KMS-11 (cell line): ENCODE data around the gene FAM107B.

Experiments used
- H2AFZ ChIP-seq: fragments of 200-600 bp; sonication (generic); 2 replicates; pipeline ENCODE4 v1.6.1; 2016; ENCODE audit warnings: antibody characterized with exemption, mixed run types, low read depth
- H3K27ac ChIP-seq: fragments of 200-600 bp; sonication (generic); 2 replicates; pipeline ENCODE4 v1.6.1; 2016; ENCODE audit warnings: mild to moderate bottlenecking, mixed run types
- H3K27me3 ChIP-seq: fragments of 200-600 bp; sonication (generic); 2 replicates; pipeline ENCODE4 v1.6.1; 2017; ENCODE audit warnings: mild to moderate bottlenecking, low read depth, mixed run types, moderate library complexity; ENCODE audit not compliant: insufficient read depth
- H3K36me3 ChIP-seq: fragments of 200-600 bp; sonication (generic); 2 replicates; pipeline ENCODE4 v1.6.1; 2017; ENCODE audit warnings: mild to moderate bottlenecking, mixed run types; ENCODE audit not compliant: insufficient read depth
- H3K4me1 ChIP-seq: fragments of 200-600 bp; sonication (generic); 2 replicates; pipeline ENCODE4 v1.6.1; 2016; ENCODE audit warnings: mild to moderate bottlenecking, low read depth, mixed run types; ENCODE audit not compliant: poor library complexity, severe bottlenecking
- H3K4me2 ChIP-seq: fragments of 200-600 bp; sonication (generic); 2 replicates; pipeline ENCODE4 v1.7.0; 2016; ENCODE audit warnings: mild to moderate bottlenecking, mixed run types
- H3K4me3 ChIP-seq: fragments of 200-600 bp; sonication (generic); IDR thresholded peaks from 2 replicates; pipeline ENCODE4 v1.6.1; 2017; ENCODE audit warnings: low read depth, low read length, mixed read lengths; ENCODE audit not compliant: insufficient read depth
- H3K79me2 ChIP-seq: fragments of 200-600 bp; sonication (generic); 2 replicates; pipeline ENCODE4 v1.6.1; 2016; ENCODE audit warnings: low read depth, mixed run types; ENCODE audit not compliant: insufficient read depth
- H3K9ac ChIP-seq: fragments of 200-600 bp; sonication (generic); 2 replicates; pipeline ENCODE4 v1.6.1; 2016; ENCODE audit warnings: mild to moderate bottlenecking, mixed run types
- H4K20me1 ChIP-seq: fragments of 200-600 bp; sonication (generic); 2 replicates; pipeline ENCODE4 v1.6.1; 2016; ENCODE audit warnings: mild to moderate bottlenecking, mixed run types; ENCODE audit not compliant: insufficient read depth
- TF ChIP-seq, protein P1 (sequence below): fragments of 200-600 bp; sonication (generic); conservative IDR thresholded peaks from 2 replicates; pipeline ENCODE4 v1.6.1; 2017; ENCODE audit warnings: low read depth, mild to moderate bottlenecking, antibody characterized with exemption, low read length, moderate library complexity, mixed read lengths

Gene FAM107B

DNA sequence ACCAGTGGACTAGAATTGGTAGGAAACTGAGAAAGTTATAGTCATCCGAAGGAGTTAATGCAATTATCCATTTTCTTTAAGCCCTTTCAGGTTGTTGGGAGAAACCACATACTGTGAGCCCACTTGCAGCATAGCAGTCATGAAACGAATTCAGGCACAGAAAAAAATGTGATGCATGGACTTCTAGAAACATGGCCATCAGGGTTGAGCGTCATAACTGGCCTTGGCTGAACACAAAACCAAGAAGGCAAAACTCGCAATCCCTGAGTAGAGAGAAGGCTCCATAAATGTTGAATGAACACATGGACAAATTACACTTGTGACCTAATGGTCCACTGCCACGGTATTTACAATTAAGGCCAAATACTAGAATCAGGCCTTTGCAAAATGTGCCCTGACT lies 121.9 kb downstream of the FAM107B start:
- H3K4me2 ChIP-seq, result no peak overlapping the region
- no peak overlapping the region for H3K9ac ChIP-seq
- no peaks in the 10 kb centered on the region for H3K27me3 ChIP-seq
- no peaks in the 10 kb centered on the region for H3K79me2 ChIP-seq
- no peak overlapping the region for H2AFZ ChIP-seq
- H3K4me1 ChIP-seq, result no peaks in the 10 kb centered on the region
- no peak overlapping the region for H3K27ac ChIP-seq
- TF ChIP-seq, protein P1, sequence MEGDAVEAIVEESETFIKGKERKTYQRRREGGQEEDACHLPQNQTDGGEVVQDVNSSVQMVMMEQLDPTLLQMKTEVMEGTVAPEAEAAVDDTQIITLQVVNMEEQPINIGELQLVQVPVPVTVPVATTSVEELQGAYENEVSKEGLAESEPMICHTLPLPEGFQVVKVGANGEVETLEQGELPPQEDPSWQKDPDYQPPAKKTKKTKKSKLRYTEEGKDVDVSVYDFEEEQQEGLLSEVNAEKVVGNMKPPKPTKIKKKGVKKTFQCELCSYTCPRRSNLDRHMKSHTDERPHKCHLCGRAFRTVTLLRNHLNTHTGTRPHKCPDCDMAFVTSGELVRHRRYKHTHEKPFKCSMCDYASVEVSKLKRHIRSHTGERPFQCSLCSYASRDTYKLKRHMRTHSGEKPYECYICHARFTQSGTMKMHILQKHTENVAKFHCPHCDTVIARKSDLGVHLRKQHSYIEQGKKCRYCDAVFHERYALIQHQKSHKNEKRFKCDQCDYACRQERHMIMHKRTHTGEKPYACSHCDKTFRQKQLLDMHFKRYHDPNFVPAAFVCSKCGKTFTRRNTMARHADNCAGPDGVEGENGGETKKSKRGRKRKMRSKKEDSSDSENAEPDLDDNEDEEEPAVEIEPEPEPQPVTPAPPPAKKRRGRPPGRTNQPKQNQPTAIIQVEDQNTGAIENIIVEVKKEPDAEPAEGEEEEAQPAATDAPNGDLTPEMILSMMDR, result no peak
- H3K4me3 ChIP-seq, result no peak overlapping the region
- H4K20me1 ChIP-seq, result no peaks in the 10 kb centered on the region
- H3K36me3 ChIP-seq, result no peaks in the 10 kb centered on the region

DNA sequence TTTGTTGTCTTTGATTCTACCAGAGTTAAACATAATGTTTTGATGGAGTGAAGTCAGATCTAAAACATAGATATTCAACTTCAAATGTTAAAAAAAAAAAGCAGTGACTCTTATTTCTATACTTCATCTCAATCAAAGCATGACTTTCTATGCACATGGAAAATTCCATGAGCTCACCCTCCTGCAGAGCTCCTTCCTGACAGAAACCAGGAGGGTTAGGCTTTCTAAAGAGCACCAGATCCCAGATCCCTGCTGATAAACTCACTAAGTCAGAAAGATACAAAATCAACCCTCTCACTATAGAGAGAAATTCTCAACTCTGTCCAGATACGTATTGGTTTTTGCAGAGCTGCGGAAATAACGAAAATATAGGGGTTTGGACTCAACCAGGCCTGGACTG lies 122.6 kb downstream of the FAM107B start:
- Histone ChIP-seq H3K4me3 (no peak overlapping the region), H3K9ac (no peak overlapping the region), H2AFZ (no peak overlapping the region), H3K79me2 (no peaks in the 10 kb centered on the region), H4K20me1 (no peaks in the 10 kb centered on the region), H3K36me3 (no peaks in the 10 kb centered on the region), H3K4me2 (no peak overlapping the region), H3K4me1 (no peaks in the 10 kb centered on the region), H3K27me3 (no peaks in the 10 kb centered on the region), H3K27ac (no peak overlapping the region)
- TF ChIP-seq, protein P1, result no peak

DNA sequence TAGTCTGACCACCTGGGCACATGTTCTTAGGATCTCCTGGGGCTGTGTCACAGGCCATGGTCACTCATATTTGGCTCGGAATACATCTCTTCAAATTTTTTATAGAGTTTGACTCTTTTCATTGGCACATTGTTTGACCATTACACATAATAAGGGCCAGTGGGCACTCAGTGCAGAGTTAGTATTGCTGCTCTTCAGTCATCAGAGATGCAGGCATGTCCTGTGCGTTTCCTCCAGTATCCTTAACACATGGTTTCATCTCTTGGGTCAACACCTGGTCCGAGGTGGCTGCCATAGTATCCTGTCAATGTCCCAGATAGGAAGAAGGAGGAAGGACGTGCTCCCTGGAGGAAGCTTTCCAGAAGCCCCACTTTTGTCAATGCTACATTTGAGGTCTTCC lies 125.0 kb downstream of the FAM107B start:
- Histone ChIP-seq H3K4me1 (no peaks in the 10 kb centered on the region), H2AFZ (no peak overlapping the region), H3K36me3 (no peaks in the 10 kb centered on the region), H3K79me2 (no peaks in the 10 kb centered on the region), H3K9ac (no peak overlapping the region), H3K27me3 (no peaks in the 10 kb centered on the region), H3K4me3 (no peak overlapping the region), H4K20me1 (no peaks in the 10 kb centered on the region), H3K4me2 (no peak overlapping the region), H3K27ac (no peak overlapping the region)
- TF ChIP-seq, protein P1, result no peak

DNA sequence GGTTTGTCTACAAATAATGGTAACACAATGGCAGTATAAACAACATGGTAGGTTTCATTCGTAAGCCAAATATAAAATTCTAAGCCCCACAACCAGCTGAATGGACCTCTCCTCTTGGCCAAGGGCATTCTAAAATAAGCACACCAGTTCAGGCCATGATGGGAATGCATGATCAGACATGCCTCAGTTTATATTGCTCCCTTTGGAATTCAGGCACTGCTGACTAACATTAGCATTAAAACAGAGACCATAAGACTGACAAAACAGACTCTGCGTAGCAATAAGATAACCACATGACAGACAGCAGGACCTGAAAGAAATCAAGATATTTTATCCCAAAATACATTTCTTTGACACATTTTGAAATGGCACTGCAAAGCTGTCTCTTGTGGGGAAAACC lies 125.8 kb downstream of the FAM107B start:
- Histone ChIP-seq H3K36me3 (no peaks in the 10 kb centered on the region), H3K9ac (no peak overlapping the region), H3K4me3 (no peak overlapping the region), H3K27me3 (no peaks in the 10 kb centered on the region), H3K4me2 (no peak overlapping the region), H3K27ac (no peak overlapping the region), H3K79me2 (no peaks in the 10 kb centered on the region), H3K4me1 (no peaks in the 10 kb centered on the region), H2AFZ (no peak overlapping the region), H4K20me1 (no peaks in the 10 kb centered on the region)
- TF ChIP-seq, protein P1, result no peak
